Thyroid gland (tissue), 4 donors: ENCODE measurements around the gene ATP6V0A4.

Experiments used
- CTCF ChIP-seq, 6 experiments: fragments of 200-600 bp in 3 of 6; fragments of 450-650 bp in 3 of 6; sonication (generic) in 3 of 6; IDR thresholded peaks; one replicate each; pipeline ENCODE4 v1.5.1; 2016 to 2019; ENCODE audit warnings: antibody characterized with exemption in 6 of 6, mild to moderate bottlenecking in 2 of 6, inconsistent platforms in 1 of 6, moderate library complexity in 1 of 6
- POLR2A ChIP-seq, 2 donors: fragments of 450-650 bp; IDR thresholded peaks; one replicate each; pipeline ENCODE4 v1.6.1; 2017; ENCODE audit warnings: antibody characterized with exemption in 2 of 2, mild to moderate bottlenecking in 2 of 2, moderate library complexity in 1 of 2

- TF ChIP-seq CTCF (IDR thresholded peaks at IDR 0.05) (no peak), POLR2A (IDR thresholded peaks at IDR 0.05) (no peak)
Observed at GRCh38 chr7:138665669-138666140, 132.3 kb downstream of the ATP6V0A4 start.
